PC-9 (cell line): ENCODE data around the gene CYP2R1. TPM values are rescaled to one million over a fixed set of nuclear protein-coding genes. Genes with fewer than 3 reads are reported as not detected.

Experiments
- BruUV-seq: library from RNA; stranded (reverse); fragments of 400-500 nt; replicated peaks from 2 replicates; lab custom pipeline; 2021; lab: Mats Ljungman, UMichigan
- CTCF ChIA-PET: fragments of 300-600 bp; sonication (Branson Sonifier 250); formaldehyde crosslinking; loops from one replicate; lab custom pipeline; 2022; ENCODE audit warnings: antibody characterized with exemption; lab: Charles Lee
- POLR2A ChIA-PET: fragments of 300-600 bp; sonication (Branson Sonifier 250); formaldehyde crosslinking; loops from one replicate; lab custom pipeline; 2022; ENCODE audit warnings: antibody characterized with exemption; ENCODE audit not compliant: unreplicated experiment; lab: Charles Lee
- DNase-seq, 2 experiments: peaks; one replicate each; pipeline versions ENCODE4 v3.0.0 to v3.0.0-alpha.2; 2015 to 2022; ENCODE audit warnings: mixed read lengths in 1 of 2
- H2AFZ ChIP-seq: fragments of 200-600 bp; sonication (generic); 2 replicates; pipeline ENCODE4 v1.8.1; 2017; ENCODE audit warnings: antibody characterized with exemption
- H3F3A ChIP-seq: fragments of 200-600 bp; sonication (generic); 2 replicates; pipeline ENCODE4 v1.8.1; 2017; ENCODE audit warnings: antibody characterized with exemption, mild to moderate bottlenecking, low read depth; ENCODE audit not compliant: insufficient read depth
- H3K27ac ChIP-seq: fragments of 200-600 bp; sonication (generic); 2 replicates; pipeline ENCODE4 v1.6.1; 2016; ENCODE audit warnings: mixed run types
- H3K27me3 ChIP-seq: fragments of 200-600 bp; sonication (generic); 2 replicates; pipeline ENCODE4 v1.6.1; 2016; ENCODE audit warnings: low read depth, mixed run types; ENCODE audit not compliant: insufficient read depth
- H3K36me3 ChIP-seq: fragments of 200-600 bp; sonication (generic); 2 replicates; pipeline ENCODE4 v1.6.1; 2016; ENCODE audit warnings: low read depth, mixed run types
- H3K4me1 ChIP-seq: fragments of 200-600 bp; sonication (generic); replicated peaks from 2 replicates; pipeline ENCODE4 v1.6.1; 2016; ENCODE audit warnings: mixed run types; ENCODE audit not compliant: insufficient read depth
- H3K4me2 ChIP-seq: fragments of 200-600 bp; sonication (generic); 2 replicates; pipeline ENCODE4 v1.6.1; 2017; ENCODE audit warnings: mixed run types
- H3K4me3 ChIP-seq: fragments of 200-600 bp; sonication (generic); 2 replicates; pipeline ENCODE4 v1.6.1; 2016; ENCODE audit warnings: mixed run types
- H3K79me2 ChIP-seq: fragments of 200-600 bp; sonication (generic); 2 replicates; pipeline ENCODE4 v1.6.1; 2017; ENCODE audit warnings: low read depth, mixed run types
- H3K9me2 ChIP-seq: fragments of 200-600 bp; sonication (generic); 2 replicates; pipeline ENCODE4 v1.8.1; 2017; ENCODE audit warnings: mild to moderate bottlenecking; ENCODE audit not compliant: insufficient read depth
- H3K9me3 ChIP-seq: fragments of 200-600 bp; sonication (generic); 2 replicates; pipeline ENCODE4 v1.8.1; 2016; ENCODE audit warnings: low read depth; ENCODE audit not compliant: insufficient read depth
- H4K20me1 ChIP-seq: fragments of 200-600 bp; sonication (generic); 2 replicates; pipeline ENCODE4 v1.8.1; 2017; ENCODE audit not compliant: insufficient read depth
- CTCF ChIP-seq: fragments of 200-600 bp; sonication (generic); conservative IDR thresholded peaks from 2 replicates; pipeline ENCODE4 v1.6.1; 2017; ENCODE audit warnings: mixed run types, antibody characterized with exemption, mild to moderate bottlenecking, moderate library complexity
- EZH2 ChIP-seq: fragments of 200-600 bp; sonication (generic); IDR thresholded peaks from 2 replicates; pipeline ENCODE4 v1.8.0; 2017; ENCODE audit warnings: antibody characterized with exemption, low read depth
- intact Hi-C: fragments of 100-400 bp; cut with micrococcal nuclease; formaldehyde crosslinking; loops from one replicate; pipeline ENCODE4 v1.10.0; 2022; ENCODE audit not compliant: unreplicated experiment
- total RNA-seq: library from RNA; stranded (reverse); gene quantifications from 2 replicates; pipeline ENCODE4 v1.2.3, GENCODE V29; 2021

CYP2R1 gene
- total RNA-seq, 1 experiment from 2014 or later, result 7.2 TPM

GRCh38 chr11:14932447-14932846 is 40.4 kb upstream of the CYP2R1 start:
- no peak overlapping the region for H3K27ac ChIP-seq
- no peaks in the 10 kb centered on the region for H3K27me3 ChIP-seq
- H3F3A ChIP-seq, result no peaks in the 10 kb centered on the region
- no peaks in the 10 kb centered on the region for H3K4me1 ChIP-seq
- TF ChIP-seq EZH2 (no peak), CTCF (no peak)
- H4K20me1 ChIP-seq, result no peaks in the 10 kb centered on the region
- H3K9me3 ChIP-seq, result no peaks in the 10 kb centered on the region
- no peak overlapping the region for H2AFZ ChIP-seq
- no peak overlapping the region for H3K4me2 ChIP-seq
- no peak overlapping the region for H3K4me3 ChIP-seq
- no peak for DNase-seq
- H3K36me3 ChIP-seq, result no peaks in the 10 kb centered on the region
- H3K9me2 ChIP-seq, result no peaks in the 10 kb centered on the region
- ChIA-PET POLR2A (no interaction called here), CTCF (no interaction called here)
- H3K79me2 ChIP-seq, result no peaks in the 10 kb centered on the region
- BruUV-seq, result no TSS peak
- intact Hi-C loops, result no loop called here

DNA sequence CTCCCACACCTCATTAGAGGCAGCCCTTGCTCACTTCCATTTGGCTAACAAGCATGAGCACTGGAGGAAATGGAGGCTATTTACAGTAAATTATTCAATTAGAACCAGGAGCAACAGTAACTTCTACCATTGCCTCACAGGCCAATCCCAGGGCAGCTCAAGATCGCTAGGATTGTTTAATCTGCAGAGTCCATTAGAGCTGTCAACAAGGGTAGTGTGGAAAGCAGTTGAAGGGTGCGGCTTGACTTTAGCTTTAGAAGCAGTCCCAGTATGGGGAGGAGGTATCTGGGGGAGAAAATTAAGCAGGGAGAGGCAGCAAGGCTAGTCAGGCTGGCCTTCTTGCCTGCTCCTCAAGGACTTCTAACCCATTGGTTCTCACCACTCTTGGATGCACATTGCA is 38.3 kb upstream of the CYP2R1 start:
- no peak for TF ChIP-seq EZH2
- TF ChIP-seq CTCF, result no peak
- ChIA-PET POLR2A (no interaction called here), CTCF (no interaction called here)
- Histone ChIP-seq H3K27ac (no peak overlapping the region), H3K27me3 (no peaks in the 10 kb centered on the region), H4K20me1 (no peaks in the 10 kb centered on the region), H3K36me3 (no peaks in the 10 kb centered on the region), H3K4me2 (no peak overlapping the region), H3K9me3 (no peaks in the 10 kb centered on the region), H3K4me1 (no peaks in the 10 kb centered on the region), H3K4me3 (no peak overlapping the region), H3F3A (no peaks in the 10 kb centered on the region), H2AFZ (no peak overlapping the region), H3K9me2 (no peaks in the 10 kb centered on the region), H3K79me2 (no peaks in the 10 kb centered on the region)
- DNase-seq, result no peak
- intact Hi-C loops, result no loop called here
- no TSS peak for BruUV-seq

- DNase-seq, result no peak
These were observed 35.1 kb upstream of the CYP2R1 start for GRCh38 chr11:14927146-14927545.

More at GRCh38 chr11:14927146-14927545, 35.1 kb upstream of the CYP2R1 start:
- H3F3A ChIP-seq, result no peaks in the 10 kb centered on the region
- H4K20me1 ChIP-seq, result no peaks in the 10 kb centered on the region
- BruUV-seq, result no TSS peak
- CTCF ChIA-PET, result no interaction called here
- H3K9me3 ChIP-seq, result no peaks in the 10 kb centered on the region
- intact Hi-C loops, result no loop called here
- no peaks in the 10 kb centered on the region for H3K79me2 ChIP-seq
- H2AFZ ChIP-seq, result no peak overlapping the region
- H3K36me3 ChIP-seq, result no peaks in the 10 kb centered on the region
- TF ChIP-seq CTCF (no peak), EZH2 (no peak)
- no peak overlapping the region for H3K4me2 ChIP-seq
- no peaks in the 10 kb centered on the region for H3K27me3 ChIP-seq
- no peaks in the 10 kb centered on the region for H3K9me2 ChIP-seq
- H3K27ac ChIP-seq, result no peak overlapping the region
- POLR2A ChIA-PET, result no interaction called here
- no peaks in the 10 kb centered on the region for H3K4me1 ChIP-seq
- no peak overlapping the region for H3K4me3 ChIP-seq
